CD4-positive, alpha-beta T cell treated with Interferon gamma for 1 hour (primary cell): ENCODE data around the gene APCDD1L.
"Not testable (repeated sequence)": the region's sequence is repeated elsewhere in the genome, so short reads cannot be mapped to it uniquely, and the experiment has no call there.

Source experiments
- DNase-seq: peaks from one replicate; pipeline ENCODE4 v3.0.0-alpha.2; 2020

The APCDD1L gene

DNA sequence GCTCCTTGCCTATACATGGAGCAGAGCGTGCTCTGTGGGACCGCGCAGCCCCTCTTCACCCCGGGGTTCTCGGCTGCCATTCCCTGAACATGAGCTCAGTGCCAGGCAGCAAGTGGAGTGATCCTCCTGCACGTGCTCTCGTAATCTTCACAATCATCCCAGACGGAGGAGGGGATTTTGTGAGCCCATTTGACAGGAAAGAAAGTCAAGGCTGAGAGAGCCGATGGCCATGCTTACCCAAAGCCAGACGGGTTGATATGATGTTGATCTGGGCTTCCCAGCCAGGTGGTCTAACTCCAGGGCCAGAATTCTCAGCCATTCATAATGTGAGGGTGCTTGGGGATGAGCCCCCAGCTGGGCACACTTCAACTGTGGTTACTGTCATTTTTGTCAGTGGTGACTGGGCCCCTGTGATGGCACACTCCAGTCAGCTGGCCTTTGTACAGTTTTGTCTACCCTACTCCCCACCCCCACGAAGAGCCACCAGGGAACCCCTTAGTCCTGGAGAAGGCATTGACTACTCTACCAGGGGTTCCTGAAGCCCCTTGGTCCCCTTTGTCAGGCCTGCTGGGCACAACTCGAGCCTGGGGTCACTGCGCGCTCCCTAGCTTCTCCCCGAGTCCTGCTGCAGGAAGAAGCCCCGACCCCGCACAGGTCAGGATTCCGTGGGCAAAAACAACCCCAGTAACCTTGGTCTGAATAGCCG lies 1.5 kb downstream of the APCDD1L start:
- DNase-seq: no peak

DNA sequence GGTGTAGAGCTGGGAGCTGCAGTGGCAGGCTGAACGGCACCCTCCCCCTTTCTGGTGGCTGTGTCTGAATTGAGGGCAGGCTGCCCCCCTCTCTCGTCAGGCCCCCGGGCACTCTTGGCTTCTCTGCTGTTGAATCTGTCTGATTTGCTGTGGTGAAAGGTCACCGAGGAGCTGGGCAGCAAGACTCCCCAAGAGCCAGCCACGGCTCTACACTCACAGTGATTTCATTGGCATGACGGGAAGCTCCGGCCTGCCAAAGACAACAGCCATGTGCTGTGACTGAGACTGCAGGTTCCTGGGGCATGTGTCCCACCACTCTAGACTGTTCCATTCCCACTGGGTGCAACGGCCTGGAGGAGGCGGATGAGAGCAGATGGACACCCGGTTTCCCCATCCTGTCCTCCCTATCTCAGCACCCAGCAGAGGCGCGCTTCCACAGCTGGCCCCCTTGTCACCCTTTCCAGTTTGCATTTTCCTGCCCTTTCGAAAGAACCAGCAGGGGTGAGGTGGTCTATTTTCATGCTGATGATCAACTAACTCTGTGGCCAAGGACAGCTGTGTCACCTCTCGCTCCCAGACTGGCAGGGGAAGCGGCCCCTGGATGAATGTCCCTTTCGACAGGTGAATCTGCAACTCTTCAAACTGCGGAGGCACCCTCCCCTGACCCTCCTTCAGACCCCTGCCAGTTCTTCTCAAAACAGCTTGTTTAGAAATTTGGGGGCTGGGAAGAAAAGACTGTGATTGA lies 2.2 kb downstream of the APCDD1L start:
- no peak for DNase-seq

DNA sequence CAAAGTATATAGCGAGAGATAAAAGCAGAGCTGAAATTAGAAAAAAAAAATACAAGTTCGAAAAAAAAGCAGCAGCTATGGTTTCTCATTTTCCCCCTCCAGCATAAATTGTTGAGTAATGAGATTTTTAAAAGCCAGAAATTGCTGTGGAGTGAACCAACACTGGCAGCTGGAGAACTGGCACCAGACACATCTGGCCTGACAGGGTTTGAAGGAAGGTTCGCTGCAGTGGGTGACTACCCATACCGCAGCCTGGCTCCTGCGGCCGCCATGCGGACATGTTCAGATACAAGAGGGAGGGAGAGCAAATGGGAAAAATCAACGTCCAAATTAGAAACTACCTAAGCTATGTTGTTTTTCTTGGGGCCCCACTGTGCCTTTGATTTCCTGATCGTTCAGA lies 3.3 kb downstream of the APCDD1L start:
- DNase-seq: no peak

DNA sequence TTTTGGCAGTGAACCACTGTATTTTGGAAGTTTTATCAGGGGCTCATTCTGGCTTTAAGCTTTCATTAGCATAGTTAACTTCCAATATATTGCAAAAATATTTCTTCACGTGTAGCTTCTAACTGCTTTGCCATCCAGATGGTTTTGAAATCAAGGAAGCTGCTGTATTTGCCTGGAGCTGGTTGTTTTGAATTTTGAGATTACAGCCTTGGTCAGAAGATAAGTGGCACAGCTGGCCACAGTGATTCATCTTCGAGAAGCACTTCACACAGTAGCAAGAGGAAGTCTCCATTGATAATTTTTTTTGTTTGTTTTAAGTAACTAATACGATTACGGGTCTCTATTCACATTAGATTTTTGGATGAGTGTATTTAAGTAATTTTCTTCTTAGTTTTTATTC lies 3.8 kb downstream of the APCDD1L start:
- DNase-seq: no peak

DNA sequence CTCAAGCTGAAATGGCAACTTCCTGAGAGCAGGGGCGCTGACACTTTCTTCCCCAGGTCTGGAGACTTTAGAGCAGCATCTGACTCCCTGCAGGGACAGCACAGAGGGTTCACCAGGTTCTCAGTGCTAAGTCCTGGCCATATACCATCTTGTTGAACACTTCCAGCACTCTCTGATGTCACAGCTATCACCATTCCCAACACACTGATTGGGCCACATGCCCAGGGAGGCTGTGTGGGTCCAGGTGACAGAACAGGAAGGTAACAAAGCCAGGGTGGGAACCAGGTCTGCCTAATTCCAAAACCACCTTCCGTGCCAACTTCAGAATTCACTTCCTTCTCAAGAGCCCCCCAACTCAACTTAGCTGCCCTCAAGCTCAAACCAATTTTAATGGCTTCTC lies 4.3 kb downstream of the APCDD1L start:
- DNase-seq: no peak

DNA sequence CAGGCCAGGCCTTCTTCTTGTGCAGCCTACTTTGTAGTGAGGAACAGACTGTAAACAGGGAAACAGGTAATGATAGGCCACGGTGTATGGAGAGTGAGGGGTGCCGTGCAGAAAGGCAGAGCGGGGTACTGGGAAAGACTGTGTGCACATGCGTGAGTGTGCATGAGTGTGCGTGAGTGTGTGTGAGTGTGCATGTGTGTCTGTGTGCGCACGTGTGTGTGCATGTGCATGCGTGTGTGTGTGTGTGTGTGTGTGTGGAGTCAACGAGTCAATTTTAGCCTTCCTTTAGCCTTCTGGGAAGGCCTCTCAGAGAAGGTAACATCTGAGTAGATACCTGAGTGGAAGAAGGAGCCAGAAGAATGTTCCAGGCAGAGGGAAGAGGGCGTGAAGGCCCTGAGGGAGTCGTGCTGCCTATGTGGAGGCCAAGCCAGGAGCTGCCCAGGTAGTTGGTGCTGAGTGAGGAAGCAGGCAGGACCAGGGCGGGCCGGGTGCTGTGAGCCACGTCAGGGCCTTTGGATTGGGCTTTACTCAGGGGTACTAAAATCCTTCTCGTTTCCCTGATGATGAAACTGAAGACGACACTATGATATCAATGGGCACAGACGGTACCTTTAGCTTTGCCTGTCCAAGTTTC lies 6.3 kb downstream of the APCDD1L start:
- DNase-seq: no peak

DNA sequence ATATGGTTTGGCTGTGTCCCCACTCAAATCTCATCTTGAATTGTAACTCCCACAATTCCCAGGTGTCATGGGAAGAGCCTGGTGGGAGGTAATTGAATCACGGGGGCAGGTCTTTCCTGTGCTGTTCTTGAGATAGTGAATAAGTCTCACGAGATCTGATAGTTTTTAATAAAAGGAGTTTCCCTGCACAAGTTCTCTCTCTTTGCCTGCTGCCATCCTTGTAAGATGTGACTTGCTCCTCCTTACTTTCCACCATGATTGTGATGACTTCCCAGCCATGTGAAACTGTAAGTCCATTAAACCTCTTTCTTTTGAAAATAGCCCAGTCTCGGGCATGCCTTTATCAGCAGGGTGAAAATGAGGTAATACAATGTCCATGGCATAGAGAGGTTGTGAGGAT lies 8.2 kb downstream of the APCDD1L start:
- DNase-seq: not testable (repeated sequence)

DNA sequence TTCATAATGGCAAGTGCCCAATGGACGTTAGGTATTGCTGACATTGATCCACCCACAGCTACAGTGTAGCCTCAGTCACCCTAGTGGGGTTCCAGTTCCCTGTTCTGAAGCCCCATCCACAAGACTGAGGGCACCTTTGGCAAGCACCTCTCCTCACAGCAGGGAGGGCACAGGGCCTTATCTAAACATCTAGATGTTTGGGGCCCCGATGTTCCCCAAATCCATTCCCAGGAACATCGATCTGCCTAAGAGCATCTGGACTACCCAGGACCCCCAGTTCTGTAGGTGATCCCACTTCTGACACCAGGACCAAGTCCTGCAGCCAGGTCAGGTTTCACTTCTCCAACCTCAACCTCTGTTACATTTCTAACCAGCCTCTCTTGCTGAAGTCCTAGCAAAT lies 10.6 kb downstream of the APCDD1L start:
- no peak for DNase-seq

DNA sequence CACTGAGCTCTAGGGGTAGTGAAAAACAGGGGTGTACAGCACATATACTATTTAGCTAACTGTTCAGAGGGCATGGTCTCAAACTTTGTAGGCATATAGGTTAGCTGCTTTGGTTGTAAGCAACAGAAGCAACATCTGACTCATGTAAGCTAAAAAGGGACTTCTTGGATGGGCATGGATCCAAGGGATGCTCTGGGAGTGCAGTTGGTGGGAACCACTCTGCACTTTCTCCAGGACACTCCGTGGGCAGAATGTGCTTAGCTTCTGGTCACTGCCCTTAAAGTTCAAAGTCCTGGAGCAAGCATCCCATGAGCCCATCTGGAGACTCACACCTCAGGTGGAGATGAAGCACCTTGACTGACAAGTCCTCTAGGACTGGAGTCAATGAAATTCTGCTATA lies 11.5 kb downstream of the APCDD1L start:
- DNase-seq: no peak

DNA sequence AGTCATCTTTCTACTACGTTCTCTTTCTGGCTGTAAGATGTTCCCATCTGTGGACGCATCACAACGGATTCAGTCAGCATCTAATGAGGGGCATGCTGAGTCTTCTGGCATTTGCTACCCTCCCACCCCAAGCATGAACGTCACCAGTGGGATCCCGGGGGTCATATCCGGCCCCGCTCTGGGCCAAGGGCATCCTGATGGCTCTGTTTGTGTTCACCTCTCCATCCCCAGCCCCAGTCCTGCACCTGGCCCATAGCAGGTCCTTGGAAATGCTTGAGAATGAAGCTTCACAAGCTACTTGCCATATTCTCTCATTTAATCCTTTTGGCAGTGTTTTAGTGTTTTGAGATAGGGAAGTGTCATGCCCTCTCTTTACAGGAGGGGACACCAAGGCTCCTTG lies 14.9 kb downstream of the APCDD1L start:
- DNase-seq: no peak

DNA sequence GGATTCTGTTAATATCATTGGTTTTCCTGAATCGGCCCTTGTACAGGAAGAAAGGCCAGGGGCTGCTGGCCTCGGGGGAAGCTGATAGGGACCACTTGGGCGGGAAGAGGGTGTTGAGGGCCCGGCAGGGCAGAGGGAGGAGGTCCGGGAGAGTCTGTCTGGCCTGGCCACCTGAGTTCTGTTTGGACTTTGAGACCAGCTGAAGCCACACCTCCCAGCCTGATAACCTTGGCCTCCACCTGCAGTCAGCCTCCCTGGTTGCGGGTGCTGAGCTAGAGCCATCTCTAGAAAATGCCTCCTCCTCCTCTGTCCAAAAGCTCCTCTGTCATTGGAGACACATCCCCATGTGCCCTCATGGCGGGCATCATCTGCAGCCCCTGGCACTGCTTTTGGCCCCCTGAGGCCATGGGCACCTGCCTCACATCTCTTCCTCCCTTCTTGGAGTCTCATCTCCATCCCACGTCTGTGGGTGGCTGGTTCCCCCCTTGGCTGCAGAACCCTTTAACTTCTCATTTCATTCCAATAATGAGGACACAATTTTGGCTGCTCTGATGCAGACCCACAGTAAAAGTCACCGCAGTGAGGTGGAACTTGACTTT lies 16.6 kb downstream of the APCDD1L start:
- DNase-seq: no peak

DNA sequence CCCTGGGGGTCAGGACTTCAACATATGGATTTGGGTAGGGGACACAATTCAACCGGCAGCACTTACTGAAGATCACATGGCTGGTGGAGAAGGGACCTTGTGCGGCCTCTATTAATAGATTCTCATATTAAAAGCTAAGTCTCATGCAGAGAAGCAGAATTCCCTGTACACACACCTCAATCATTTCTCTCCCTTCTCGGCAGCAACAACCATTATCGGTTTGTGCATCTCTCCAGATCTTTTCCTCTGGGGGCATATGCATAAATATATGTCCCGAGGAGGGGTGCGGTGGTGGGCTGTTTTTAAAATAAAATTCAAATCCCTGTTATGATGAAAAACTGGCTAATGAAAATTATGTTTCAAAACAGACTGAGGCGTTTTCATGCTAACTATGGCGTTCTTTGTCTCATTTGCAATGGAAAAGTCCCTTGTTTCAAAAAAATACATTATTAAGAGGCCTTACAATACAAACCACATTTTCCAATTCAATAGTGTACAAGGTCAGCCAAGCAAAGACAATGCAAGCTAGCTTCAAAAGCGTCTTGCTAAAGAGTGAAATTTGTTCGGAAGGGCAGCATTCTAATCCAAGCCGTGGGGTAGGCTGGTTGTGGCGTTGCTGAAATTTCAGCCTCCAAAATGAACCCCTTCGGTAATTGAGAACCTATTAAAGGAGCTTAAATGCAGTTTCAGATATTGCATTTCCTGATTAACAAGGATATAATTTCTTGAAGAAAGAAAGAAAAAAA lies 17.3 kb downstream of the APCDD1L start:
- DNase-seq: no peak

DNA sequence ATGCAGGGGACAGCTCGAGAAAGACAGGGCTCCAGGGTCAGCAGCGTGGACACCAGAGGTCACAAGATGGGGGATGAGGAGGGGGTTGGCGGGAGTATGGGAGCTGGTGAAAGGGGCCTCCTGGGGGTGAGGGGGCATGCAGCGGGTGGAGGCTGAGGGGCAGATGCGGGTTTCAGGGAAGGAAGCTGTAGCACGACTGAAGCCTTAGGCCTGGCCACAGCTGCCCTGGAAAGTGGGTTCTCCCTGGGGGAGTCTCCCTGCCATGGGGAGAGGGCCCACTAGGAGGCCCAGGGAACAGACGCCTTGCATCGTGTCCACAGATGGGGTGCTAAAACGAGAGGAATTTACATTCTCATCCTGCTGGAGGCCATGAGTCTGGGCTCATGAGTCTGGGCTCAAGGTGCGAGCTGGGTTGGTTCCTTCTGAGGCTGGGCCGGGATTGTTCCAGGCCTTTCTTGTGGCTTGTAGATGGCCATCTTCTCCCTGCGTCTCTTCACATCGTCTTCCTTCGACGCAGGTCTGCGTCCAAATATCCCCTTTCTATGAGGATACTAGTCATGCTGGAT lies 18.0 kb downstream of the APCDD1L start:
- DNase-seq: no peak

DNA sequence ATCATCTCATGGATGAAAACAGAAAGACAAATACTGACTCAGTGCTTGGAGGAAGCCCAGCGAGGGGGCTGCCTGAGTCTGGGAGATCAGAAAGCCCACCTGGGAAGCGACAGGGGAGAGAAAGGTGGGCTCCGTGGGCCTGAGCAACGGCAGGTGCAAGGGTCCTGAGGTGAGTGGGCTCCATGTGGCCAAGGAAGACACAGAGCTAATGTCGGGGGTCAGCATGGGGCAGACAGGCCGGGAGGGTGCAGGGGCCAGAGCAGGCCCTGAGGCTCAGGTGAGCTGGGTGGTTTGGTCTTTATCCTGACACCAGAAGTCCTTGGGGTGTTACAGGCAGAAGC lies 18.8 kb downstream of the APCDD1L start:
- no peak for DNase-seq

DNA sequence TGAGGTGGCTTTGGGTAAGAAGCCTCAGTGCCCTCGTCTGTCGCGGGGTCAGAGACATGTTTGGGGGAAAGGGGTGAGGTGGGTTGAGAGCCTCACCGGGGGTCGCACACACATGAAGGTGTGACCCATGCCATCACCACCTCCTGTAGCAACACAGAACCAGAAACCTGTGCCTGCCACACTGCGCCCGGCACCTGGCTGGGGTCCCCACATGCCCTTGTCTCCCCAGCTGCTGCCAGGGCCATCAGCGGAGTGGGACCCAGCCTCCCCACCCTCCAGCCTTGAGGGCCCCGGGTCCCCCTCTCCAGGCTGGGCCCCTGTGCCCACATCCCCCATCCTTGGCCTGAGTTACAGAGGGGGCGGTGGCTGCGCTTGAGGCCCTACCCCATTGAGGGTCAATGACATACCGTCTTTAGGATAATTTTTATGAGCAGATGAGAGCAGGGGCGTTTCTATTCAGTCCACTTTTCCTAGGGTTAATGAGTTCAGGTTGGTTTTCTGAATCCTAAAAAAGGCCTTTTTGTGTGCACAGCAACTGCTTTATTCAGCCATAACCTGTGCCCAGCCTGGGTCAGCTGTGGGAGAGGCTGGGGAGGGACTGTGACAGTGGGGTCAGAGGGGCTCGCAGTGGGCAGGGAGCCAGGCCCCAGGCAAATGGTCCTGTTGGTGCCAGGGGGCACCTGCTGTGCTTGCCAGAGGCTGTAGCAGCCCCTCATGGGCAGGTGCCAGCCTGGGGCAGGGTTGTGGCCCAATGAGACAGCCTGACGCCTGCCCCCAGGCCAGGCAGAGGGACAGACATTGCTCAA lies 19.4 kb downstream of the APCDD1L start:
- no peak for DNase-seq

DNA sequence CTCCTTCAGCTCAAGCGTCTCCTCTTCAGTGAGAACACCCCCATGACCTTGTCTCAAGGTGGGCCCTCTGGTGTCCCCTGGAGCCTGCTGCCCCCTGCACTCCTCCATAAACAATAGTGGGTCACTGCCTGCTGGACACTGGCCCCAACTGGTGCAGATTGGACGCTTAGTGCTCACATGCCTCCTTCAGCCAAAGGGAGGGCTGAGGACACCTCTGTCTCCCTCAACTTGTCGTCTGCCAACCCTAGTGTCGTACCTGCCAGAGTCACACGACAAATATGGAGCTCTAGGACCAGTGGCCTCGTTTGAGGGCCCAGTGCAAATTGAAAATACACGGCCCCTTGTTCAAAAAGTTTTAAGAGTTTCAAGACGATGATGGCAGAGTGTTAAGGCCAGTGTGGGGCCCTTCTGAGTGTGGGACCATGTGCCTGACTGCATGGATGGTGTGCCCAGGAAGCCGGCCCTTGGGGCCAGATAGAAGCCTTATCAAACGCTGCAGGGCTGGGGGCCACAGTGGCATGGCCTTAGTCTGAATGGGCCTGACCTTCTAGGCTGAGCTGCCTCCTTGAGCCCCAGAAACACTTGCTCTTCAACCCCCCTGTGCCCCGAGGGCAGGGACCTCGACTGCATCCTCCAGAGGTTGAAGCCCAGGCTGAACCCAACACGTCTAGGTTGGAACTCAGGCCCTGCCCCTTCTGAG lies 20.1 kb downstream of the APCDD1L start:
- no peak for DNase-seq

DNA sequence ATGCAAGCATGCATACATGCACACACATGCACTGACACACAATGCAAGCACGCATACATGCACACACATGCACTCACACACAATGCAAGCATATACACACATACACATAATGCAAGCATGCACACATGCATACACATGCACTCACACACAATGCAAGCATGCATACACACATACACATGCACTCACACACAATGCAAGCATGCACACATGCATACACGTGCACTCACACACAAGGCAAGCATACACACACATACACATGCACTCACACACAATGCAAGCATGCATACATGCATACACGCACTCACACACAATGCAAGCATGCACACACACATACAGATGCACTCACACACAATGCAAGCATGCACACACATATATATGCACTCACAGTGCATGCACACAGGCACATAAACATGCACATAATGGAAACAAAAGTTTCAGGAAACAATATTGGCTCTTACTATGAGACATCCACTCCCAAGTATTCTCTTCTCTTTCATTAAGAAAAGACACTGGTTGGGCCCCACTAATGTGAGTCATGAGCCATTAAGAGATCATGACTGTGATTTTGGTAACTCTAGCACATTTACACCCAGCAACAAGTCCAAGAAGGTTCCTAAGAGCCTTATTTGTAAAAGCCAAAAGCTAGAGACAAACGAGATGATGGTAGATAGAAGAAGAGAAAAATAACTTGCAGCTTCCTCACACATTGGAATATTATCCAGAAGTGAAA lies 22.2 kb downstream of the APCDD1L start:
- no peak for DNase-seq

DNA sequence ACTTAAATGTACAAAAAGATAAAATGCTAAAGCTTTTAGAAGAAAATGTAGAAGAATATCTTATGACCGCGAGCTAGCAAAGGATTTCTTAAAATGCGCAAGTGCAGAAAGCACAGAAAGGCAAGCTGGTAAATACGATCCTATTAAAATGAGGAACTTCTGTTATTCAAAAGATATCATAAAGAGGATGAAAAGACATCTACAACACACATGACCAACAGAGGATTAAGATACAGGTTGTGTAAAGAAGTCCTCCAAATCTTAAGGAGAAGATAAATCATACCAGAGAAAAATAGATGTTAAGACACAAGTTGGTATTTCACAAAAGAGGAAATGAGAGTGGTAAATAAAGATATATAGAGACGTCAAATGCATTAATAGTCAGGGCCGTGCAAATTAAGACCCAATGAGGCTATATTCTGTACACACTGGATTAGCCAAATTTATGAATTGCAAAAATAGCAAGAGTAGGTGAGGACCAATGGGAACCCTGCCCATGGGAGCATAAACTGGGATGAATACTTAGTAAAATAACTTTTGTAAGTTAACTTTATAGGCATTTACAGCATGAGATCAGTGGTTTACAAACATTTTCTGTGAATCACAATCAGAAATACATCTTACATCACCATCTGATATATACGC lies 23.0 kb downstream of the APCDD1L start:
- no peak for DNase-seq

DNA sequence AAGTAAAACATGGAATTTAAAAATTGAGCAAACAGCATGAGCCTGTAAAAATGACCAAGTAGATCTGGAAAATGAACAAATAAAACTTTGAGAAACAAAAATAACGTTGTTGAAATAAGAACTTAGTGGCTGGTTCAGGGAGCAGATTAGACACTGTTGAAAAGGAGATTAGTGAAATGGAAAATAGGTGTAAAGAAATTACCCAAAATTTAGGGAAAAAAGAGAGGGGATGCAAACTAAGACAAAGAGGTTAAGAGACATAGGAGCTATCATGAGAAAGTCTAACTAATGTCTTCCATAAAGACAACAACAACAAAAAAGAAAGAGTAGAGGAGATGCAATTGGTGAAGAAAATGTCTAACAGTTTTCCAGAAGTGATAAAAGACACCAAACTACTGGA lies 29.0 kb downstream of the APCDD1L start:
- DNase-seq: no peak

DNA sequence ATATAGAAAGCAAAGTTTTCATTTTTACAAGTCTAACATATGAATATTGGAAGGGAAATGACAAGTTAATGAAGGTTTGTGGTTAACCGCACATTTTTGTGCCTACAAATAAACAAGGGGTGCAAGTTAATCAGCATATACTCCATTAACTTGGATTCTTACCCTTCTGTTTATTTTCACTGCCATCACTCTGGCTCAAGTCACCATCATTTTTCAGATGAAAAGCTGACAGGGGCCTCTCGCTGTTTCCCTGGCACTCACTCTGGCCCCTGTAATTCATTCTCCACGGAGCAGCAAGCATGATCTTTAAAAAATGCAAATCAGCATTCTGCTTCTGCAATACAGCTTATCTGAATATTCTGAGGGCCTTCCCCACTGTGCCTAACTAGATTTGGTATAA lies 29.8 kb downstream of the APCDD1L start:
- DNase-seq: no peak
